Loucy (cell line): ENCODE data around the gene MMP24OS.
A peak's percentile ranks its signal among the peaks of the same experiment; 100 is the strongest.

Source experiments
- H2AFZ ChIP-seq: fragments of 200-600 bp; sonication (generic); 2 replicates; pipeline ENCODE4 v1.6.0; 2016; ENCODE audit warnings: antibody characterized with exemption, mild to moderate bottlenecking, low read length, moderate library complexity
- H3F3A ChIP-seq: fragments of 200-600 bp; 2 replicates; pipeline ENCODE4 v1.6.0; 2016; ENCODE audit warnings: antibody characterized with exemption, low read depth, mild to moderate bottlenecking
- H3K27me3 ChIP-seq: fragments of 200-600 bp; sonication (generic); 2 replicates; pipeline ENCODE4 v1.6.1; 2014; ENCODE audit warnings: low read length, mild to moderate bottlenecking; ENCODE audit not compliant: insufficient read depth, poor library complexity, severe bottlenecking
- H3K36me3 ChIP-seq: fragments of 200-600 bp; sonication (generic); 2 replicates; pipeline ENCODE4 v1.6.1; 2016; ENCODE audit warnings: low read length; ENCODE audit not compliant: insufficient read depth
- H3K4me1 ChIP-seq: fragments of 200-600 bp; sonication (generic); 2 replicates; pipeline ENCODE4 v1.5.1; 2014; ENCODE audit warnings: low read length, mild to moderate bottlenecking; ENCODE audit not compliant: insufficient read depth, poor library complexity, severe bottlenecking
- H3K4me2 ChIP-seq: fragments of 200-600 bp; sonication (generic); 2 replicates; pipeline ENCODE4 v1.6.0; 2014; ENCODE audit warnings: antibody characterized with exemption, low read length, low read depth, mild to moderate bottlenecking; ENCODE audit not compliant: poor library complexity, severe bottlenecking
- H3K4me3 ChIP-seq: fragments of 200-600 bp; sonication (generic); 2 replicates; pipeline ENCODE4 v1.5.1; 2014; ENCODE audit warnings: low read length, mild to moderate bottlenecking, mixed read lengths; ENCODE audit not compliant: poor library complexity, severe bottlenecking
- H3K79me2 ChIP-seq: fragments of 200-600 bp; sonication (generic); 2 replicates; pipeline ENCODE4 v1.6.1; 2014; ENCODE audit warnings: low read length; ENCODE audit not compliant: insufficient read depth
- H3K9ac ChIP-seq: fragments of 200-600 bp; sonication (generic); 2 replicates; pipeline ENCODE4 v1.6.0; 2014; ENCODE audit warnings: mild to moderate bottlenecking, low read depth, low read length, moderate library complexity; ENCODE audit not compliant: poor library complexity, severe bottlenecking
- H3K9me2 ChIP-seq: fragments of 200-600 bp; sonication (generic); replicated peaks from 2 replicates; pipeline ENCODE4 v1.6.1; 2016; ENCODE audit warnings: low read depth, low read length, mixed read lengths
- H3K9me3 ChIP-seq: fragments of 200-600 bp; sonication (generic); 2 replicates; pipeline ENCODE4 v1.6.1; 2014; ENCODE audit warnings: mild to moderate bottlenecking, antibody characterized with exemption, low read length, low read depth; ENCODE audit not compliant: insufficient read depth
- H4K20me1 ChIP-seq: fragments of 200-600 bp; sonication (generic); 2 replicates; pipeline ENCODE4 v1.6.0; 2014; ENCODE audit warnings: antibody characterized with exemption, low read length, mild to moderate bottlenecking; ENCODE audit not compliant: insufficient read depth, poor library complexity, severe bottlenecking
- EZH2phosphoT487 ChIP-seq: fragments of 200-600 bp; IDR thresholded peaks from 2 replicates; pipeline ENCODE4 v1.6.1; 2018; ENCODE audit warnings: antibody characterized with exemption, mild to moderate bottlenecking, moderate library complexity, borderline replicate concordance
- TF ChIP-seq, protein P1 (sequence below): fragments of 200-600 bp; sonication (generic); conservative IDR thresholded peaks from 2 replicates; pipeline ENCODE4 v1.5.1; 2014; ENCODE audit warnings: mild to moderate bottlenecking, antibody characterized with exemption, low read length

The MMP24OS gene

DNA sequence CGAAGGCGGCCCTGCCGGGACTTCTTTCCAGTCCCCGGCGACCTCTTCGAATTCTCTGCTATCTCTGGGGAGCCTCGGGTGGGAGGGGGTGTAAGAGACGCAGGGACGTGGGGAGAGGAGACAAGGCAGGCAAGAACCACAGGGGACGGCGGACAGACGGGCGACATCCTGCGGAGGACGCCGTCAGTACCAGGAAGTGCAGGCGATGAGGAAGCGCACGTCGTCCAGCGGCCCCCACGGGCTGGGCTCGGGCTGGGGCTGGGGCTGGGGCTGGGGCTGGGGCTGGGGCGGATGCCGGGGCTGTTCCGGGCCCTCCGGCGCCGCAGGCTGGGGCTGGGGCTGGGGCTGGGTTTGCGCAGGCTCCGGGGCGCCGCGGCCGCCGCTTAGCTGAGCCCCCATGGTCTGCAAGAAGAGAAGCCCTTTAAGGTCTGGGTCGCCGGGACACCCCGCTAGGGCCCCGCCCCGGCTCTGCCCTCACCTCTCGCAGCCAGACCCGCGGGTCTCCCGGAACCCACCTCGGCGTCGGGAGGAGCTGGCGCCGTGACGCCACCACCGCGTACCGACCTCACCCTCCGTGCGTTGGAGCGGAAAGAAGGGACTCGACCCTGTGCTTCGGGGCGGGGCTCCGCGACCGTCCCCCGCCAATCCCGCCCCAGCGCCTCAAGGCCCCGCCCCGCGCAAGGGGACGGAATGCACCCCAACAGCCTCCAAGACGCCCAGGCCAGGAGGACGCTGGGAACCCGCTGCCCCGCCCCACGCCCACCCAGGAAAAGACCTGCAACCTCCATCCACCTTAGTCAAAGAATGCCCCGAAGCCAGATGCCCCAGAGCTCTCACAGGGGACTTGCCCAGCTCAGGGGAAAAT is at the start of gene MMP24OS:
Gene MMP24OS, minus strand, starts transcription at position 592 of the 865 bp plus-strand sequence. Its CDS starts 193 bp downstream, at position 399.
- peaks cover 13% of the 10 kb centered on the region for H4K20me1 ChIP-seq
- peaks cover 39% of the 10 kb centered on the region; the same call in 1 of the 2 replicates for H3K36me3 ChIP-seq
- no peaks in the 10 kb centered on the region for H3K9me2 ChIP-seq
- H2AFZ ChIP-seq = no peak within 1 kb of the TSS
- peaks cover 39% of the 10 kb centered on the region for H3K79me2 ChIP-seq
- no peaks in the 10 kb centered on the region for H3K9me3 ChIP-seq
- peak within 1 kb of the TSS; percentile 76 for H3K4me3 ChIP-seq
- peak within 1 kb of the TSS; percentile 83 for H3K9ac ChIP-seq
- no peaks in the 10 kb centered on the region for H3K27me3 ChIP-seq
- H3F3A ChIP-seq = peaks cover 4% of the 10 kb centered on the region; the same call in 1 of the 2 replicates
- no peak for TF ChIP-seq EZH2phosphoT487
- TF ChIP-seq, protein P1, sequence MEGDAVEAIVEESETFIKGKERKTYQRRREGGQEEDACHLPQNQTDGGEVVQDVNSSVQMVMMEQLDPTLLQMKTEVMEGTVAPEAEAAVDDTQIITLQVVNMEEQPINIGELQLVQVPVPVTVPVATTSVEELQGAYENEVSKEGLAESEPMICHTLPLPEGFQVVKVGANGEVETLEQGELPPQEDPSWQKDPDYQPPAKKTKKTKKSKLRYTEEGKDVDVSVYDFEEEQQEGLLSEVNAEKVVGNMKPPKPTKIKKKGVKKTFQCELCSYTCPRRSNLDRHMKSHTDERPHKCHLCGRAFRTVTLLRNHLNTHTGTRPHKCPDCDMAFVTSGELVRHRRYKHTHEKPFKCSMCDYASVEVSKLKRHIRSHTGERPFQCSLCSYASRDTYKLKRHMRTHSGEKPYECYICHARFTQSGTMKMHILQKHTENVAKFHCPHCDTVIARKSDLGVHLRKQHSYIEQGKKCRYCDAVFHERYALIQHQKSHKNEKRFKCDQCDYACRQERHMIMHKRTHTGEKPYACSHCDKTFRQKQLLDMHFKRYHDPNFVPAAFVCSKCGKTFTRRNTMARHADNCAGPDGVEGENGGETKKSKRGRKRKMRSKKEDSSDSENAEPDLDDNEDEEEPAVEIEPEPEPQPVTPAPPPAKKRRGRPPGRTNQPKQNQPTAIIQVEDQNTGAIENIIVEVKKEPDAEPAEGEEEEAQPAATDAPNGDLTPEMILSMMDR = peak; percentile 27; the same call in 1 of the 2 replicates
- H3K4me2 ChIP-seq = peak within 1 kb of the TSS; percentile 76
- peaks cover 7% of the 10 kb centered on the region for H3K4me1 ChIP-seq

- no peaks in the 10 kb centered on the region for H3K9me2 ChIP-seq
- H2AFZ ChIP-seq = no peak overlapping the region
- TF ChIP-seq, protein P1 = no peak
- TF ChIP-seq EZH2phosphoT487 = no peak
- H3K9ac ChIP-seq = no peak overlapping the region
- no peak overlapping the region for H3K4me2 ChIP-seq
- no peak overlapping the region for H3K4me3 ChIP-seq
- H3K9me3 ChIP-seq = no peaks in the 10 kb centered on the region
- H3K27me3 ChIP-seq = no peaks in the 10 kb centered on the region
- H3F3A ChIP-seq = no peaks in the 10 kb centered on the region
- H3K4me1 ChIP-seq = no peaks in the 10 kb centered on the region
- H3K79me2 ChIP-seq = no peaks in the 10 kb centered on the region
- H3K36me3 ChIP-seq = no peaks in the 10 kb centered on the region
- H4K20me1 ChIP-seq = no peaks in the 10 kb centered on the region
These were observed 49.4 kb upstream of the MMP24OS start for GRCh38 chr20:35327074-35327976.

DNA sequence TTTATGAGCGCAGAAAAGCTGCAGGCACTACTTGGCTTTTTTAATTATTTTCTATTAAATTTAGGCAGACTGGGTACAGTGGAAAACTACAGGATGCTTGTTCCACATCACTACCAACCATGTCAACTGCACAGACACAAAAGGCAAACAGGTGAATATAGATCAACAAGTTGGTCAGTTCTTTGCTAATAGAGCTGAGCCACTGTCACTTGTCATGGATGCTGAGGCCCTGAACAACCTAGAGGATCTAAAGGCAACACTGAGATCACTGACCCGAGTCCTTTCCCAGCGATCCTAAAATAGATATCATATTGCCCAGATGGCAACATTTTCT is 48.8 kb upstream of the MMP24OS start:
- Histone ChIP-seq H3K9me2 (no peaks in the 10 kb centered on the region), H3K4me1 (no peaks in the 10 kb centered on the region), H3K36me3 (no peaks in the 10 kb centered on the region), H3K9me3 (no peaks in the 10 kb centered on the region), H3F3A (no peaks in the 10 kb centered on the region), H2AFZ (no peak overlapping the region), H3K4me3 (no peak overlapping the region), H3K9ac (no peak overlapping the region), H3K27me3 (no peaks in the 10 kb centered on the region), H4K20me1 (no peaks in the 10 kb centered on the region), H3K4me2 (no peak overlapping the region), H3K79me2 (no peaks in the 10 kb centered on the region)
- TF ChIP-seq, protein P1 = no peak
- TF ChIP-seq EZH2phosphoT487 = no peak
